Spleen (tissue), 7 donors: ENCODE measurements around the gene LRRC4C.

Experiments used
- CTCF ChIP-seq, 11 experiments: fragments of 200-600 bp in 7 of 11; fragments of 450-650 bp in 4 of 11; sonication (generic) in 4 of 11; IDR thresholded peaks in 8 of 11; conservative IDR thresholded peaks in 3 of 11; 1 replicate in 7 of 11; 2 replicates in 4 of 11; pipeline versions ENCODE4 v1.4.0 to v1.8.0; 2016 to 2021; ENCODE audit warnings: antibody characterized with exemption in 11 of 11, inconsistent platforms in 4 of 11, mild to moderate bottlenecking in 1 of 11
- POLR2A ChIP-seq, 3 donors: fragments of 450-650 bp; IDR thresholded peaks; one replicate each; pipeline ENCODE4 v1.5.1; 2017; ENCODE audit warnings: antibody characterized with exemption in 3 of 3, mild to moderate bottlenecking in 1 of 3
- donor health status: DM: no; HTN: no; CAD: no; lungs with moderate emphysema.
- donor health status: DM: no; HTN: no; CAD: no.
- donor health status: DM: no; HTN: no; CAD: no.

GRCh38 chr11:40701027-40701426 lies 758.4 kb downstream of the LRRC4C start:
- TF ChIP-seq CTCF (IDR thresholded peaks at IDR 0.05 in 8 of 11, conservative IDR thresholded peaks at IDR 0.05 in 3 of 11) (no peak), POLR2A (IDR thresholded peaks at IDR 0.05) (no peak)
